Liver (tissue), 9 donors: Measurements from ENCODE around the gene DNAJB14. TPM values are rescaled to one million over a fixed set of nuclear protein-coding genes. Genes with fewer than 3 reads are reported as not detected.

Experiments
- DNase-seq: peaks from one replicate; pipeline ENCODE4 v3.0.0-alpha.2; 2017; ENCODE audit warnings: low spot score
- H3K27ac ChIP-seq, 2 donors: one replicate each; pipeline ENCODE4 v1.7.0; 2013; ENCODE audit warnings: inconsistent platforms in 2 of 2, low read length in 2 of 2, control low read depth in 1 of 2, low read depth in 1 of 2, mild to moderate bottlenecking in 1 of 2
- H3K27me3 ChIP-seq, 4 donors: one replicate each; pipeline versions ENCODE4 v1.6.1 to v1.7.0; 2013; ENCODE audit warnings: low read length in 3 of 4, inconsistent platforms in 1 of 4, mild to moderate bottlenecking in 1 of 4, moderate library complexity in 1 of 4; ENCODE audit not compliant: control insufficient read depth in 4 of 4, insufficient read depth in 4 of 4
- H3K36me3 ChIP-seq, 4 donors: one replicate each; pipeline versions ENCODE4 v1.6.1 to v1.7.0; 2013; ENCODE audit warnings: low read length in 3 of 4, mild to moderate bottlenecking in 3 of 4, low read depth in 1 of 4, moderate library complexity in 1 of 4; ENCODE audit not compliant: control insufficient read depth in 4 of 4, insufficient read depth in 3 of 4
- H3K4me1 ChIP-seq, 4 donors: one replicate each; pipeline versions ENCODE4 v1.6.1 to v1.7.0; 2013; ENCODE audit warnings: low read length in 3 of 4, mild to moderate bottlenecking in 3 of 4, moderate library complexity in 1 of 4; ENCODE audit not compliant: control insufficient read depth in 4 of 4, insufficient read depth in 4 of 4
- H3K4me3 ChIP-seq, 3 donors: one replicate each; pipeline versions ENCODE4 v1.6.1 to v1.7.0; 2013; ENCODE audit warnings: low read length in 3 of 3, control low read depth in 1 of 3, low read depth in 1 of 3, mild to moderate bottlenecking in 1 of 3
- H3K9ac ChIP-seq, 2 donors: one replicate each; pipeline ENCODE4 v1.7.0; 2013; ENCODE audit warnings: low read length in 2 of 2, mild to moderate bottlenecking in 2 of 2, moderate library complexity in 2 of 2, control low read depth in 1 of 2, low read depth in 1 of 2
- H3K9me3 ChIP-seq, 4 donors: one replicate each; pipeline versions ENCODE4 v1.6.1 to v1.7.0; 2013; ENCODE audit warnings: low read length in 3 of 4; ENCODE audit not compliant: control insufficient read depth in 4 of 4
- CTCF ChIP-seq: fragments of 150-350 bp; IDR thresholded peaks from 2 replicates; pipeline ENCODE4 v1.5.1; 2017; ENCODE audit warnings: improper control_type of control experiment, low read depth, low read length; ENCODE audit not compliant: missing input control
- EGR1 ChIP-seq, 2 donors: IDR thresholded peaks; 2 replicates each; pipeline ENCODE4 v1.6.1; 2016 to 2018; ENCODE audit warnings: antibody characterized with exemption in 2 of 2, low read depth in 2 of 2
- FOXA1 ChIP-seq: IDR thresholded peaks from 2 replicates; pipeline ENCODE4 v1.6.1; 2016; ENCODE audit warnings: antibody characterized with exemption
- FOXA2 ChIP-seq: IDR thresholded peaks from 2 replicates; pipeline ENCODE4 v1.6.1; 2016; ENCODE audit warnings: antibody characterized with exemption
- GABPA ChIP-seq, 2 donors: IDR thresholded peaks in 1 of 2; conservative IDR thresholded peaks in 1 of 2; 2 replicates each; pipeline ENCODE4 v1.6.1; 2016; ENCODE audit warnings: antibody characterized with exemption in 2 of 2, mild to moderate bottlenecking in 1 of 2, moderate library complexity in 1 of 2
- HNF4A ChIP-seq, 2 donors: conservative IDR thresholded peaks; 2 replicates each; pipeline ENCODE4 v1.6.1; 2016; ENCODE audit warnings: antibody characterized with exemption in 2 of 2, mild to moderate bottlenecking in 2 of 2
- HNF4G ChIP-seq: IDR thresholded peaks from 2 replicates; pipeline ENCODE4 v1.6.1; 2016; ENCODE audit warnings: antibody characterized with exemption
- NR2F2 ChIP-seq: IDR thresholded peaks from 2 replicates; pipeline ENCODE4 v1.6.1; 2016; ENCODE audit warnings: antibody characterized with exemption
- RAD21 ChIP-seq, 2 donors: IDR thresholded peaks; 2 replicates each; pipeline ENCODE4 v1.6.1; 2016; ENCODE audit warnings: antibody characterized with exemption in 2 of 2, mild to moderate bottlenecking in 2 of 2
- RXRA ChIP-seq, 2 donors: IDR thresholded peaks; 2 replicates each; pipeline ENCODE4 v1.6.1; 2017 to 2018; ENCODE audit warnings: antibody characterized with exemption in 2 of 2, mild to moderate bottlenecking in 1 of 2
- SP1 ChIP-seq: IDR thresholded peaks from 2 replicates; pipeline ENCODE4 v1.6.1; 2018; ENCODE audit warnings: antibody characterized with exemption, mild to moderate bottlenecking
- TAF1 ChIP-seq: conservative IDR thresholded peaks from 2 replicates; pipeline ENCODE4 v1.6.1; 2016; ENCODE audit warnings: antibody characterized with exemption, mild to moderate bottlenecking
- YY1 ChIP-seq: IDR thresholded peaks from 2 replicates; pipeline ENCODE4 v1.6.1; 2016; ENCODE audit warnings: antibody characterized with exemption, mild to moderate bottlenecking
- WGBS: extraction: QIAGEN DNeasy Blood & Tissue Kit; methylation state at CpG from one replicate; pipeline ENCODE4 v1.1.7; 2013; 5-methylcytosine and 5-hydroxymethylcytosine counted together
- polyA plus RNA-seq, 2 donors: library from polyadenylated mRNA; stranded (reverse) in 1 of 2; unstranded in 1 of 2; fragments of 200-250 nt in 1 of 2; fragments of >200 nt in 1 of 2; fragmentation: Nextera tagmentation in 1 of 2; extraction: Ambion mirVana in 1 of 2; gene quantifications; one replicate each; pipeline versions ENCODE4 v1.2.1 to v1.2.3, GENCODE V29; 2013 to 2015
- total RNA-seq, 2 donors: library from RNA; depleted of rRNA; stranded (reverse); fragments of >200 nt; gene quantifications; one replicate each; pipeline ENCODE4 v1.2.3, GENCODE V29; 2014
- TF ChIP-seq, protein P1 (sequence below): IDR thresholded peaks from 2 replicates; pipeline ENCODE4 v1.6.1; 2016; ENCODE audit warnings: antibody characterized with exemption
- TF ChIP-seq, protein P2 (sequence below): IDR thresholded peaks from 2 replicates; pipeline ENCODE4 v1.6.1; 2016; ENCODE audit warnings: antibody characterized with exemption
- TF ChIP-seq, protein P3 (sequence below): IDR thresholded peaks from 2 replicates; pipeline ENCODE4 v1.6.1; 2016; ENCODE audit warnings: antibody characterized with exemption, mild to moderate bottlenecking
- TF ChIP-seq, protein P4 (sequence below): IDR thresholded peaks from 2 replicates; pipeline ENCODE4 v1.6.1; 2016; ENCODE audit warnings: antibody characterized with exemption
- donor health status: healthy.
- donor health status: healthy.
- donor health status: healthy.
- donor health status: healthy.
- donor health status: healthy.

The DNAJB14 gene
- total and polyA plus RNA-seq, 4 donors: 8.1 to 15.1 (median 8.9) TPM

GRCh38 chr4:99947190-99947578 lies 766 bp upstream of the DNAJB14 start:
- no peaks in the 10 kb centered on the region for H3K36me3 ChIP-seq
- H3K9ac ChIP-seq: peak overlapping the region in 1 of 2 donors; percentile 75
- TF ChIP-seq CTCF (no peak), HNF4G (no peak), EGR1 (IDR thresholded peaks at IDR 0.05; ENCODE audit: low read depth in 2 of 2) (no peak), RAD21 (IDR thresholded peaks at IDR 0.05) (no peak), HNF4A (conservative IDR thresholded peaks at IDR 0.05) (no peak), FOXA1 (no peak), SP1 (peak; percentile 40), GABPA (IDR thresholded peaks at IDR 0.05 in 1 of 2, conservative IDR thresholded peaks at IDR 0.05 in 1 of 2) (no peak), NR2F2 (no peak), TAF1 (no peak), FOXA2 (no peak), RXRA (IDR thresholded peaks at IDR 0.05) (no peak), YY1 (peak; percentile 34)
- TF ChIP-seq, protein P1, sequence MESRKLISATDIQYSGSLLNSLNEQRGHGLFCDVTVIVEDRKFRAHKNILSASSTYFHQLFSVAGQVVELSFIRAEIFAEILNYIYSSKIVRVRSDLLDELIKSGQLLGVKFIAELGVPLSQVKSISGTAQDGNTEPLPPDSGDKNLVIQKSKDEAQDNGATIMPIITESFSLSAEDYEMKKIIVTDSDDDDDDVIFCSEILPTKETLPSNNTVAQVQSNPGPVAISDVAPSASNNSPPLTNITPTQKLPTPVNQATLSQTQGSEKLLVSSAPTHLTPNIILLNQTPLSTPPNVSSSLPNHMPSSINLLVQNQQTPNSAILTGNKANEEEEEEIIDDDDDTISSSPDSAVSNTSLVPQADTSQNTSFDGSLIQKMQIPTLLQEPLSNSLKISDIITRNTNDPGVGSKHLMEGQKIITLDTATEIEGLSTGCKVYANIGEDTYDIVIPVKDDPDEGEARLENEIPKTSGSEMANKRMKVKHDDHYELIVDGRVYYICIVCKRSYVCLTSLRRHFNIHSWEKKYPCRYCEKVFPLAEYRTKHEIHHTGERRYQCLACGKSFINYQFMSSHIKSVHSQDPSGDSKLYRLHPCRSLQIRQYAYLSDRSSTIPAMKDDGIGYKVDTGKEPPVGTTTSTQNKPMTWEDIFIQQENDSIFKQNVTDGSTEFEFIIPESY: no peak
- TF ChIP-seq, protein P2, sequence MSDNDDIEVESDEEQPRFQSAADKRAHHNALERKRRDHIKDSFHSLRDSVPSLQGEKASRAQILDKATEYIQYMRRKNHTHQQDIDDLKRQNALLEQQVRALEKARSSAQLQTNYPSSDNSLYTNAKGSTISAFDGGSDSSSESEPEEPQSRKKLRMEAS: no peak
- TF ChIP-seq, protein P3, sequence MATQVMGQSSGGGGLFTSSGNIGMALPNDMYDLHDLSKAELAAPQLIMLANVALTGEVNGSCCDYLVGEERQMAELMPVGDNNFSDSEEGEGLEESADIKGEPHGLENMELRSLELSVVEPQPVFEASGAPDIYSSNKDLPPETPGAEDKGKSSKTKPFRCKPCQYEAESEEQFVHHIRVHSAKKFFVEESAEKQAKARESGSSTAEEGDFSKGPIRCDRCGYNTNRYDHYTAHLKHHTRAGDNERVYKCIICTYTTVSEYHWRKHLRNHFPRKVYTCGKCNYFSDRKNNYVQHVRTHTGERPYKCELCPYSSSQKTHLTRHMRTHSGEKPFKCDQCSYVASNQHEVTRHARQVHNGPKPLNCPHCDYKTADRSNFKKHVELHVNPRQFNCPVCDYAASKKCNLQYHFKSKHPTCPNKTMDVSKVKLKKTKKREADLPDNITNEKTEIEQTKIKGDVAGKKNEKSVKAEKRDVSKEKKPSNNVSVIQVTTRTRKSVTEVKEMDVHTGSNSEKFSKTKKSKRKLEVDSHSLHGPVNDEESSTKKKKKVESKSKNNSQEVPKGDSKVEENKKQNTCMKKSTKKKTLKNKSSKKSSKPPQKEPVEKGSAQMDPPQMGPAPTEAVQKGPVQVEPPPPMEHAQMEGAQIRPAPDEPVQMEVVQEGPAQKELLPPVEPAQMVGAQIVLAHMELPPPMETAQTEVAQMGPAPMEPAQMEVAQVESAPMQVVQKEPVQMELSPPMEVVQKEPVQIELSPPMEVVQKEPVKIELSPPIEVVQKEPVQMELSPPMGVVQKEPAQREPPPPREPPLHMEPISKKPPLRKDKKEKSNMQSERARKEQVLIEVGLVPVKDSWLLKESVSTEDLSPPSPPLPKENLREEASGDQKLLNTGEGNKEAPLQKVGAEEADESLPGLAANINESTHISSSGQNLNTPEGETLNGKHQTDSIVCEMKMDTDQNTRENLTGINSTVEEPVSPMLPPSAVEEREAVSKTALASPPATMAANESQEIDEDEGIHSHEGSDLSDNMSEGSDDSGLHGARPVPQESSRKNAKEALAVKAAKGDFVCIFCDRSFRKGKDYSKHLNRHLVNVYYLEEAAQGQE: no peak
- TF ChIP-seq, protein P4, sequence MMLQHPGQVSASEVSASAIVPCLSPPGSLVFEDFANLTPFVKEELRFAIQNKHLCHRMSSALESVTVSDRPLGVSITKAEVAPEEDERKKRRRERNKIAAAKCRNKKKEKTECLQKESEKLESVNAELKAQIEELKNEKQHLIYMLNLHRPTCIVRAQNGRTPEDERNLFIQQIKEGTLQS: no peak
- peaks cover 3 to 36% (median 24%) of the 10 kb centered on the region in 4 donors for H3K4me1 ChIP-seq
- DNase-seq: no peak
- peak overlapping the region; percentile 84 to 90 for H3K27ac ChIP-seq
- H3K4me3 ChIP-seq: peak overlapping the region; percentile 63 to 98 (median 93)
- 10% methylated on average over 8 of the region's 8 CpGs for whole genome bisulfite sequencing
- no peaks in the 10 kb centered on the region for H3K9me3 ChIP-seq
- no peaks in the 10 kb centered on the region for H3K27me3 ChIP-seq
